Umbilical cord (tissue), 2 donors: Measurements from ENCODE around the gene FBXO8. TPM values are rescaled to one million over a fixed set of nuclear protein-coding genes. Genes with fewer than 3 reads are reported as not detected.
"Not testable (repeated sequence)": the region's sequence is repeated elsewhere in the genome, so short reads cannot be mapped to it uniquely, and the experiment has no call there.

ENCODE experiments used
- DNase-seq: peaks from one replicate; pipeline ENCODE4 v3.0.0-alpha.2; 2015; ENCODE audit warnings: low spot score
- total RNA-seq: library from RNA; depleted of rRNA; stranded (reverse); fragments of >200 nt; gene quantifications from one replicate; pipeline ENCODE4 v1.2.3, GENCODE V29; 2014; ENCODE audit warnings: low replicate concordance; ENCODE audit not compliant: insufficient read depth

The FBXO8 gene
- total RNA-seq, 1 donor from 2014 or later = 63.3 TPM

DNA sequence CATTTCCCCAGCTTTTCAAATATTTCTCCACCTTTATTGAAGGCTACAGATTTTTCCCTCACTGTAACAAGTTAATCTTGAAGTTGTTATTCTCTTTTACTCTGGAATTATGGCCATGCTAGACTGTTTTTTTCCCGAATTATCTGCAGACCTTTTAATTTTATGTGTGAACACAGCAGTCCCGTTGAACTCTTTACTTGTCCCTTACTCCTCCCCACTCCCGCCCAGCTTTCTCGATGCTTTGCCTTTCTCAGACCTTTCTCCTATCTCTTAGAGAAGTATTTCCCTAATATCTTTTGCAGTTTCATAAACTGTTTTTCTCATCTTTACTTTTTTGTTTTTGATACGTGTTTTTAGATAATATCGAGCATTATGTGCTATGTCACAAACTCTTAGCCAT, 1.0 kb upstream of the FBXO8 start:
- no peak for DNase-seq

DNA sequence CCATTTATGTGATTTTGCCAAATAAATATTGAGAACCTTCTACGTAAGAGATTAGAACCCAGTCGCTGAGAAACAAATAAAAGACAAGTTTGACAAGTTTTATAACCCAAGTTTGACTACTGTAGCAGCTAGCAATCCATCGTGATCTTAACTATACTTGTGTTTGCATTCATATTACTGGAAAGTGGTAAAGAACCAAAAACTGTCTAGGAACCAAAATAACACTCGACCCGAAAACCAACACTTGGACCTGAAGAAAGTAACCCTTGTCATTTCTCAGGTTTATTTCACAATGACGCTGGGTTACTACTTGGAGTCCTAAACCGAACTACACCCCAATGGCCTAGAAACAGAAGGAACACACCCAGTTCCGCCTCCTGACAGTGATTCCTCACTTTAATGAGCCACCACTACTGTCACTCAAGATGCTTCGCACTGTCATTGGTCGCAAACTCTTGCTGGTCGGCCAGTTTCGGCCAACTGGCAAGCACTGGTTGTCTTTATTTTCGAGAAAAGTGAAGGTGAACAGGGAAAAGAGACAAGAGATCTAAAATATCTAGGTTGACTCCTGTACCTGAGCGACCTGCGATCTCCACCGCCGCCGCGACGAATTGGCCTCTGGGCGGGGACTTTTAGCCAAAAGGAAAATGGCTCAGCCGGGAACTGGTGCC, 496 bp downstream of the FBXO8 start:
- peak; percentile 98 for DNase-seq

DNA sequence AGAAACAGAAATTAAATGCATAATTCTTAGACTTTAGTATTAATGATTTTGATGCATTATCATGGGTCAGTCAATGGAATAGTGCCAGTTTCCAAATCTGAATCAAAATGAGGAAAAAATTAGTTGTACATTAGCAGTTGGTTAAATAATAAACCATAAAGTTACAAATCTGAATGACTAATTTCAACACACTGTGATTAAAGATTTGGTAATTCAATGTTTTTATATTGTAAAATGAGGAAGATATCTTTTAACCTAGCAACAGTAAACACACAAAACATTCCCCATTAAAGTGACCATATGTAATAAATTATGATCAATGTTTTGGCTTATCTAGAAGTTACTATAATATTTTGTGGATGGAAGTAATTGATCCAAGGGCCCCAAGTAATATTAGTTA, 1.6 kb downstream of the FBXO8 start:
- no peak for DNase-seq

DNA sequence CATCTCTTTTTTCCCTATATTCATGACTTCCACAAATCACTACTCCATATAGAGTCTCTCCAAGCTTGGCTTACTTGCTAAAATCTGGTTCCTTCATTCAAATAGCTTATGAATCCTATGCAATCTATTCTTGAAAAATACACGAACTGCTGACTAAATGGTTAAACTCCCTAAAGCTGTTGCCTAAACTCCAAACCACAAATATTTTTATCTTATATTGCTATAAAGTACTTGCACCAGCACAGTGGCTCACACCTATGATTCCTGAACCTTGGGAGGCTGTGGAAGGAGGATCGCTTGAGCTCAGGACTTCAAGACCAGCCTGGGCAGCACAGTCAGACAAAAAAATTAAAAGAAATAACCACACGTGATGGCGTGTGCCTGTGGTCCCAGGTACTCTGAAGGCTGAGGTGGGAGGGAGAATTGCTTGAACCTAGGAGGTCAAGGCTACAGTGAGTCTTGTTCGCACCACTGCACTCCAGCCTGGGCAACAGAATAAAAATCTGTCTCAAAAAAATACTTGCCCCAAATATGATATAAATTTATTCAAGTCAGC, 2.2 kb downstream of the FBXO8 start:
- no peak for DNase-seq

DNA sequence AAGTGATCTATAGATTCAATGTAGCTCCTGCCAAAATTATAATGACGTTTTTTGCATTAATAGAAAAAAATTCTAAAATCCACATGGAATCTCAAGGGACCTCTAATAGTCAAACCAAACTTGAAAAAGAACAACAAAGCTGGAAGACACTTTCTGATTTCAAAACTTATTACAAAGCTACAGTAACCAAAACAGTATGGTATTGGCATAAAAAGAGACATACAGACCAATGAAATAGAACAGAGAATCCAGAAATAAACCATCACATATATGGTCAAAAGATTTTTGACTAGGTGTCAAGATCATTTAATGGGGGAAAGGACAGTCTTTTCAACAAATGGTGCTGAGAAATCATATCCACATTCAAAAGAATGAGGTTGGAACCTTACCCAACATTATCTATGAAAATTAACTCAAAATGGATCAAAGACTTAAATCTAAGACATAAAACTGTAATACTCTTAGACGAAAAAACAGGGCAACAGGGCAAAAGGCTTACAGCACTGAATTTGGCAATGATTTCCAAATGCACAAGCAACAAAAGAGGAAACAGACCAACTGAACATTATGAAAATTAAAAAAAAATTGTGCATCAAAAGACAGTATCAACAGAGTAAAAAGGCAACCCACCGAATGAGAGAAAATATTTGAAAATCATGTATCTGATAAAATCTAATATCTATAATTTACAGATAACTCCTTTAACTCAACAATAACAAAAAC, 3.9 kb downstream of the FBXO8 start:
- DNase-seq = no peak

DNA sequence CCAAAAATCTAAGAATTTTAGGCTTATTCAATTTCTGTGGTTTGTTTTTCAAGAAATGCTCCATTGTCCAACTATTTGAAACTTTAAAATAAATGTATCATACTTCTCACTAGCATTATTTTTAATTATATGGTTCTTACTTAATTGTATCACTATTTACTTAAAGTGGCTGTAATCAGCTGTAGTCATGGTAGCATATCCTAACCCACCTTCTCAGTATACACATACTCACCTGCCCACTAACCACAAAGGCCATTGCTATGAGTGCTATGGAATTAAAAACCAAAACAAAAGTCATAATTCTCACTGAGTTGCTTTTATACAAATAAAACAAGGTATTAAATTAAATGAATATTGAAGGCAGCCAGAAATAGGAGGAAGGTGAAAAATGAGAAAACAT, 5.0 kb downstream of the FBXO8 start:
- DNase-seq = no peak

DNA sequence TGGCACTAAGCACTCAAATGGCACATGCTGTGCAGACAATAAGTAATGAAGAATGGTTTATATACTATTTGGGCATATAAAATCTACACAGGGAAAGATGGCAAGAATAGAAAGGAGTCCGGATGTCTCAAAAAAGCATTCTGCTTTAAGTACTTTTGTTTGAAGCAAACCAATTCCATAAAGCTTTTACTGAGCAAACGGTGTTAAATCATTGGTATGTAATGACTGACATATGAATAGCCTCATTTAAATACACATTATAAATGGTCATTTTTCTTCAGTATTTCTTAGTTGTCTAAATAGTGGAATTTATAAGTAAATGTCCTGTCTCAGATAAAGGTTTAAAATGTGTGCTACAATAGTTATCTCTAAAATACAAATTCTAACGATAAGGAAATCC, 6.0 kb downstream of the FBXO8 start:
- no peak for DNase-seq

DNA sequence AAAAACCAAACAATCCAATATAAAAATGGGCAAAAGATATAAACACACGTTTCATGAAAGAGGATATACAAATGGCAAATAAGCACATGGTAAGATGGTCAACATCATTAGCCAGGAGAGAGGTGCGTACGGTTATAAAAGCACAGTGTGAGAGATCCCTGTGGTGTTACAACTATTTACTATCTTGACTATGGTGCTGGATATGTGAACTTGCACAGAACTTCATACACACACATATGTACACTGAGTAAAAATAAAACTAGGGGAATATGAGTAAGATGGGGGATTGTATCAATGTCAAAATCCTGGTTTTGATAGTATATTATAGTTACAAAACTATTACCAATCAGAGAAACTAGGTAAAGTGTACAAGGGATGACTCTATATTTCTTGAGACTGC, 8.4 kb downstream of the FBXO8 start:
- no peak for DNase-seq

DNA sequence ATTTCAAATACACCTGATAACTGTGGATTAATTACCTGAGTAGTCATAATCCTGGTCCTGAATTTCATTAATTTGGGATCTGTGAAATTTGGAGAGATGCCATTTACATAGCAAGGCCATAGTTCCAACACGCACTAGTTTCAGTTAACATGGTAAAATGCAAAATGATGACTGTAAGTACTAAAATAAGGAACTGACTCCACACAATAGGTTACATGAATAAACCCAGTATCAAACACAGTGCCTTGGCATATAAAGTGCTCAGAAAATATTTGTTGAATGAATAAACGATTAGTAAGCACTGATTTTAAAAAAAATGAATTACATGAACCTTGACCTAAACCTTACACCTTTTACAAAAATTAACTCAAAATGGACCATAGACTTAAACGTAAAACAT, 9.0 kb downstream of the FBXO8 start:
- DNase-seq = no peak

DNA sequence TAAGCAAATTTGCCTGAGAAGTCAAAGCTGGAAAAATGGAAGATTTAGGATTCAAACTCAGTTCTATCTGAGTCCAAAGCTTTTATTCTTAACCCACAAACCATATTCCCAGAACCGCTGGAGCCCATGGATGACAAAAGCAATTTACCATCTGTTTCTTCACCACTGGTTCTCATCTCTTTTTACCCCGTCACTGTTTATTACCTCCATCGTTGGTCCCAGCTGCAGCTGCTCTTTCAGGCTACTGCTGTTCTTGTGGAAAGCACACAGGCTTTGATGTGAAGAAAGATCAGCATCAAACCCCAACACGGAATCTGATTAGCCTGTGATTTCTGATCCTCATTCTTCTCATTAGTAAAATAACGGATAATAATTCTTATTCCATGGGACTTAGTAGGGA, 9.5 kb downstream of the FBXO8 start:
- DNase-seq = no peak

DNA sequence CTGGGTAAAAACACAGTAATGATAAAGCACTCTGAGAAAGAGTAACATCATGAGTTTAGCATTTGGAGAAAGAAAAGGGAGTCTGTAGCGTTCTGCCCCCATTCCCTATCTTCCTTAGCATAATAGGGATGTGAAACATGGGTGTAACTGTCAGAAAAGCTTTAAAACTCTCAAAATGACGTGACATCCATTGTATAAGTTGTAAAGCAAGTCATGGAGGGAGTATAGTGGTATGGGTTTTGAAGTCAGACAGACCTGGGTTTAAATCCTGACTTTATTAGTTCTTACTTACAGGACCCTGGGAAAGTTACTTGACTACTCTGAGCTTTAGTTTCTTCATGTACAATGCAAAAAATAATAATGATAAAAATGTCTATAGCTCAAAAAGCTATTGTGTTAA, 17.1 kb downstream of the FBXO8 start:
- no peak for DNase-seq

DNA sequence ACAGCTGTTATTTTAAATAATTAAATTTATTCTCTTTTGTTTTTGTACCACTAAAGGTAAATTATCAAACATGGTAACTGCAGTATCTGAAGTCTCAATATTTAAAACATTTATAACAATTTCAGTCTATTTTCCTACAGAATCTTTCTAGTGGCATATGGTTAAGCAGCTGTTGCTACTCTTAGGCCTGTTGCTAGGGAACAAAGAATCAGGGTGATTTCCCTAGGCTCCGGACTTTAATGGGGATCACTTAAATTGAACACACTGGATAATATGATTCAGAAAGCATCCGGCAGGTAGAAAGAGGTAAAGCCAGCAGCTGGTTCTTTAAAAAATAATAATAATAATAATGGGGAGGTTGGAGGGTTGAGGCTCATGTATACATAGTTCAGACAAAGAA, 17.6 kb downstream of the FBXO8 start:
- DNase-seq = peak; percentile 60

DNA sequence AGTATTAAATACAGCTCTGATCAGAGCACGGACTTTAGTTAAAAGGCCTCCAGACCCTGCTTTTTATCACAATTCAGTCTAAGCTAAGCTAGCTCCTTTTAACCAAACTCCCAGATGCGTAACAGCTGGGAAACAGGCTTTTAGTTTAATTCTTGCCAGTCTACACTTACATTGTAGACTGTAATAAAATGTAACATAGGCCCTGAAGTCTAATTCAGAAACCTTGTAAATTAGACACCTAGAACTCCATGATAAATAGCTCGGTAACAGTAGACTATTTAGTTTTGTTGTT, 20.1 kb downstream of the FBXO8 start:
- DNase-seq = peak; percentile 95

DNA sequence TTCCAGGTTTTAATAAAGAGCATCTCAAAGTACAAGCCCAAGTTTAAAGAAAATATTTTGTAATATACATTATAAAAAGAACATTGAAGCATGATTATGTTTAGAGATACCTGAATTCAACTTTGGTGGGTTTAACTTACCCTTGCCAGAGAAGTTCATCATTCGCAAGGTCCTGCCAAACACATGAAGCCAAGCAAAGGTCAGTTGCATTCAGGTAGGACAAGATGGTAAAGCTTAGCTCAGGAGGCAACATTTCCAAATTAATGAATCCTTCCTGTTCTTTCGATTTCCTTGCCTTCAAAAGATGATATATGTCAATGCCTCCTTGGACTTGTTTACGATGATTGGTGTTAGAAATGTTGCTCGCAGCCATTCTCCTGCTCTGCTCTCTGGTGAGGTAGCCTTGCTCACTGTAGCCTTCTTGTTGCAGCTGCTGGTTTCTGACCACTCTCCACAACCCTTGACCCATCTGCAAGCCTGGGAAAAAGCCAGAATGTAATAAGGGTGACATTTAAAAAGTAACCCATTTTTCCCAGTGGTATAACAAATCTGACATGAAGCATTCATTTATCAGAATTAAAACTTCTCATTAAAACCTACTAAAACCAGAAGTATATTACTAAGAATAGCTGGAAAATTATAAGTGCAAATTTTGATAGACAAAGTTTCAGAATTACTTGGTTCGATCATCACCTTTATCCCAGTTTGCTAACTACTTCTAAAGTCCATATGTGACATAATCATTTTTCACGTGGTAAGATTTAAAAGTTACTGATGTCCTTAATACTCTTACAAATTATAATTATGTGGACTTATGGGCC, 20.6 kb downstream of the FBXO8 start:
- peak; percentile 52 for DNase-seq

DNA sequence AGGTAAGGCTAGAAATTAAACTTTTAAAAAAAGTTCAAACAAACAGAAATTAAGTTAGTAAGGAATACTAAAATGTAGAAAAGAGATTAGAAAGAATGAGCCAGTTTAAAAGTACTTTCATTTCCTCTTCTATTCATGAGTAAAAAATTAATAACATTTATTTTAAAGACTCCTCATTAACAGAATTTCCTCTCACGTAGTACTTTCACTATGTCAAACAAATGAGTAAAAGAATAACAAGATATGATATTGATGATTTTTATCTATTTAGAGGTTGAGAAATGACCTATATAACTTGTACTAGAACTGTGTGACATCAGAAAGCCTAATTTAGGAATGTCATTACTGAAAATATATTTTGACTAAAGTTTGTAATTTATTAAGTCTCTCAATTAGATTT, 22.0 kb downstream of the FBXO8 start:
- not testable (repeated sequence) for DNase-seq

DNA sequence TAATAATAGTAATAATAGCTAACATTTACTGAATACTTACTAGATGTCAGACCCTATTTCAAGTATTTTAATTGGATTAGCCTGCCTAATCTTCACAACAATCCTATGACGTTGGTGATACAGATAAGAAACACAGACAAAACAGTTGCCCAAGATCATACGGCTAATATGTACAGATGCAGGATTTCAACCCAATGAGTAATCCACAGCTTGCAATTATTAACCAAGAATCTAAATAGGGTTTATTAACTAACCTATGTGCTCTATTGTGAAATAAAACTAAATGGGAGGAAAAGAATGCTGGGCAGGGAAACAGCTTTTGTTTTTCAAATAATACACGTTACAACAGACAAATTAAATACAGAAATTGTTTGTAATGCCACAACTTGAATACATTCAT, 23.4 kb downstream of the FBXO8 start:
- DNase-seq = peak; percentile 67

DNA sequence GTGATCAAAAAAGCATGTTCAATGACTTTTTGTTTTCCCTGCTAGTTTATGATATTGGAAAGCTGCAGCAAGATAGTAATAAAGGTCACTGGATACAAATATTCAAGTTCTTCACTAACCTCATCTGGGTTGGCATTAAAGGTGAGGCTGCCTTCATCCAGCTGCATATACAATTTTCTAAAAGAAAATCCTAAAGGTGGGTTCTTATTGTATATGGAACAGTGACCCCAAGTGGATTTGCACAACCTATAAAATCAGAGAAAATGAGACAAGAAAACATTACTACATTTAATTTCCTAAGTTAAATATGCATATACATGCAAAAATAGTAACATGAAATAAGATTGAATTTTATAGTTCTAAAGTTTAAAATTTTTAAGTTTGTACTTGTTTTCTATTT, 23.9 kb downstream of the FBXO8 start:
- DNase-seq = no peak

DNA sequence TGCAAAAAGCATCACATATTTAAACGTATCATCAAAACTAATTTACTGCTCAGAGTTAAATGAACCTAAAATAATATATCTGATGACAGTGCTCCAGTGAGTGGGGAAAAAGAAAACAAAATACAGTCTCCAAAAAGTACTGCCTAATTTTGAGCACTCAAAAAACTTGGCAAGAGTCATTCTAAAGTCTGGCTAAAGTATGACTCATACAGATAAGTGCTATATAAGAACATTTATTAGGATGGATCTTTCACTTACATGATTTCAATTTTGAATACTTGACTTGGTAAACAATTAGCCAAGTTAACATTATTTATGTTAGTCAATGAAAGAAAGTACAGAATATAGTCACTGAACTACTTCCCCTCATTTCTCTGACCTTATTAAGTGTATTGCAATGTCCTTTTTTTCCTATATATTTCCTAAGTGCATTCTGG, 27.2 kb downstream of the FBXO8 start:
- DNase-seq = peak; percentile 81

DNA sequence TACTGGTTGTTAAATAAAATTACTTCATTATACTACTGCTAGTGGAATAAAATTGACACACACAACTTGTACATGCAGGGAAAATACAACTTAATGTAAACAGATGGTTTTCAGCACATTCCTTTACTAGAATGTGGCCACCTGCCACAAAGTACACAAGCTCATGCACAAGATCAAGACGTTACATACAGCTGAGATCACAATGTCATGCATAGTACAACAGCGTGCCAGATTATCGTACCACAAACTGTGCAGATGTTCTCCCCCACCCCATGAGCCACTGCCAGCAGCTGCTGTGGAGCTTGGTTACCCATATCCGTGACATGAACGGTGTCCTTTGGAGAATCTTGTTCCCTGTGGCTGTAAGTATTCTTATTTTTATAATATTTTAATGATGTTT, 27.7 kb downstream of the FBXO8 start:
- peak; percentile 38 for DNase-seq

DNA sequence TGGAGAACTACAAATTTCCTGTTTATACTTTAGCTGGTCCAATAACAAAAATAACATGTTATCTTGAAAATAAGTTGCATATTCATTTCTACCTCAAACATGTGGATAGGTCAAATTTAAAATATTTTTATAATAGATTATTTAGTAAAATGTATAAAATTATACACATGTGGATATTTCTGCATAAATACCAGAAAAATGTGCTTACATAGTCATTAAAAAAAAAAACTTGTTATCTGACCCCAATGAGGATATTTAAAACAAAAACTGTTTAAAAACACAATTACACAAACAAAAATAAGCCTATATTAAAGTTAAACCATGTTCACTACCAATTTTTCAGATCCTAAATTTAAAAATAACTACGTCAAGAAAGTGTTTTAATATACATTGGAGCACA, 28.1 kb downstream of the FBXO8 start:
- no peak for DNase-seq

DNA sequence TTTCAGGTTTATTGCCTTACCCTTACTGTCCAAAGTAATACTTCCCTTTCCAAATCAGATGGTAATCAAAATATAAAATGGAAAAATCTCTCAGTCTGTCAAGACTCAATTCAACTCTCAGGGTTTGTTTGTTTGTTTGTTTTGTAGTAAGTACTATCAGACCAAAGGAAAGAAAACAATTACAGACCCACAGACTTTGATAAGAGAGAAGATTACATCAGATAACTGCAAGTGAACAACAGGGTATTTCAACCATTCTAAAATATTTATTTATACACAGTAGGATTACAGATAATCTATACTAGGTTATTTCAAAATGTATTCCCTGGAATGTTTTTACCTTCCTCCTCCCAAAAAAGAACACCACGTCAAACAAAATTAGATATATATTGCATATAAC, 28.9 kb downstream of the FBXO8 start:
- no peak for DNase-seq

DNA sequence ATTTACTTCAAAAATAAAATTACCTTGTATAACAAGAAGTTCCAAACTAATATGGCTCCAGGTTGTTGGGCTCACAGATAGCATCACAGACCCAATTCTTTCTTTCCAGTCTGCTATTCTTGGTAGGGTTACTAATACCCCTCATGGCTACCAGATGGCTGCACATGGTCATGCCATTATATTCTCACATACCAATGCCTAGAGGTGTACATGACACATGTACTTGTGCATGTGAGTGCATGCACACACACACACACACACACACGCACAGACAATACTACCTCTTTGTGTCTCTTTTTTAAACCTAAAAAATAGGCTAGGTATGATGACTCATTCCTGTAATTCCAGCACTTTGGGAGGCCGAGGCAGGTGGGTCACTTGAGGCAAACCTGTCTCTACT, 31.1 kb downstream of the FBXO8 start:
- DNase-seq = no peak

DNA sequence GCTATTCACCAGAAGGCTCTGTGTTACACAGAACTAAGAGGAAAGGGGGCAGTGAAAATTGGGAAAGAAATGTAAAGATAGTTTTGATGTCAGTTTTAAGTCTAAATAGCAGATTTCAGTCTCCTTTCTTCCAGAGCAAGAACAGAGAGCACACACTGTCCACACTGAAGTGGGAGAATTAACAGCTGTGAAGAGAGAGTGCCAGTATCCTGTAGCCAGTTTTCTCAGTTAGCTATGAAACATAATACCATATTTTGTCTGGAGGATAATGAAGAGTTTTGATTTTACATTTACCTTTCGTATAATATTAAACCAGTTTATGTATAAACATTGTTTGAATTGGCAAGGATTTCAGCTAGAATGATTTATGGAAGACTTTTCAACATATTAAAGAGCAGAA, 35.1 kb downstream of the FBXO8 start:
- no peak for DNase-seq
